Measurements from ENCODE around the gene IQCH. TPM values are rescaled to one million over a fixed set of nuclear protein-coding genes. Genes with fewer than 3 reads are reported as not detected.

IQCH gene
- polyA plus RNA-seq, 1 donor (not counting 4 experiments of a cell fraction or from before 2014, with no cell fraction given), result 2.6 TPM

GRCh38 chr15:67249830-67250229, 4.8 kb upstream of the IQCH start:
- DNase-seq (ENCODE audit: low read depth, low spot score) (no peak), FAIRE-seq (no peak)
- Histone ChIP-seq H3K79me2 (ENCODE audit: control insufficient read depth, insufficient read depth, low read length) (peaks cover 93% of the 10 kb centered on the region), H3K27me3 (ENCODE audit: control insufficient read depth, extremely low read depth, insufficient read depth, low read length) (no peaks in the 10 kb centered on the region), H3K4me2 (ENCODE audit: control insufficient read depth, extremely low read depth, insufficient read depth, low read depth, low read length) (no peak overlapping the region), H3K4me3 (ENCODE audit: control insufficient read depth in 2 of 3, extremely low read depth in 1 of 3, insufficient read depth in 2 of 3, low read depth in 1 of 3, low read length in 3 of 3) (no peak overlapping the region), H3K9ac (ENCODE audit: control insufficient read depth, extremely low read depth, insufficient read depth, low read length) (no peak overlapping the region), H3K4me1 (ENCODE audit: control insufficient read depth, extremely low read depth, insufficient read depth, low read length) (peaks cover 12% of the 10 kb centered on the region), H4K20me1 (ENCODE audit: control insufficient read depth, extremely low read depth, insufficient read depth, low read length) (no peaks in the 10 kb centered on the region), H3K36me3 (ENCODE audit: control insufficient read depth in 2 of 2, extremely low read depth in 1 of 2, insufficient read depth in 2 of 2, low read length in 2 of 2) (peaks cover 2 to 7% of the 10 kb centered on the region in 2 experiments), H3K27ac (ENCODE audit: control insufficient read depth, insufficient read depth, low read length) (no peak overlapping the region), H2AFZ (ENCODE audit: control insufficient read depth, low read length) (no peak overlapping the region), H3K9me1 (ENCODE audit: control insufficient read depth, extremely low read depth, insufficient read depth, low read length) (no peaks in the 10 kb centered on the region), H3K9me3 (ENCODE audit: control insufficient read depth, low read depth, low read length) (peaks cover 2% of the 10 kb centered on the region)
- TF ChIP-seq CTCF (optimal IDR thresholded peaks at IDR 0.05 in 1 of 3, IDR thresholded peaks at IDR 0.05 in 1 of 3, conservative IDR thresholded peaks at IDR 0.05 in 1 of 3; ENCODE audit: extremely low read depth in 1 of 3, insufficient read depth in 2 of 3, low read length in 3 of 3), result no peak
- no peak for TF ChIP-seq EZH2 (IDR thresholded peaks at IDR 0.05; ENCODE audit: low read length)
- dilution Hi-C loops (cut with MboI; ENCODE audit: extremely low pct_ligation_motif_present, low sequenced_read_pairs), result no loop called here

- Histone ChIP-seq H3K27ac (ENCODE audit: control insufficient read depth, insufficient read depth, low read length) (no peak overlapping the region), H3K27me3 (ENCODE audit: control insufficient read depth, extremely low read depth, insufficient read depth, low read length) (no peaks in the 10 kb centered on the region), H3K4me2 (ENCODE audit: control insufficient read depth, extremely low read depth, insufficient read depth, low read depth, low read length) (no peak overlapping the region), H3K9me3 (ENCODE audit: control insufficient read depth, low read depth, low read length) (peaks cover 2% of the 10 kb centered on the region), H3K36me3 (ENCODE audit: control insufficient read depth in 2 of 2, extremely low read depth in 1 of 2, insufficient read depth in 2 of 2, low read length in 2 of 2) (peaks cover 1 to 3% of the 10 kb centered on the region in 2 experiments), H4K20me1 (ENCODE audit: control insufficient read depth, extremely low read depth, insufficient read depth, low read length) (no peaks in the 10 kb centered on the region), H3K9ac (ENCODE audit: control insufficient read depth, extremely low read depth, insufficient read depth, low read length) (no peak overlapping the region), H2AFZ (ENCODE audit: control insufficient read depth, low read length) (no peak overlapping the region), H3K79me2 (ENCODE audit: control insufficient read depth, insufficient read depth, low read length) (peaks cover 78% of the 10 kb centered on the region), H3K4me1 (ENCODE audit: control insufficient read depth, extremely low read depth, insufficient read depth, low read length) (peaks cover 12% of the 10 kb centered on the region), H3K4me3 (ENCODE audit: control insufficient read depth in 2 of 3, extremely low read depth in 1 of 3, insufficient read depth in 2 of 3, low read depth in 1 of 3, low read length in 3 of 3) (no peak overlapping the region), H3K9me1 (ENCODE audit: control insufficient read depth, extremely low read depth, insufficient read depth, low read length) (no peaks in the 10 kb centered on the region)
- DNase-seq (ENCODE audit: low read depth, low spot score) (no peak), FAIRE-seq (no peak)
- dilution Hi-C loops (cut with MboI; ENCODE audit: extremely low pct_ligation_motif_present, low sequenced_read_pairs), result no loop called here
- no peak for TF ChIP-seq EZH2 (IDR thresholded peaks at IDR 0.05; ENCODE audit: low read length)
- TF ChIP-seq CTCF (optimal IDR thresholded peaks at IDR 0.05 in 1 of 3, IDR thresholded peaks at IDR 0.05 in 1 of 3, conservative IDR thresholded peaks at IDR 0.05 in 1 of 3; ENCODE audit: extremely low read depth in 1 of 3, insufficient read depth in 2 of 3, low read length in 3 of 3), result no peak
Measured at GRCh38 chr15:67251318-67251717, 3.3 kb upstream of the IQCH start.
